ENCODE measurements around the gene PAX4. TPM values are rescaled to one million over a fixed set of nuclear protein-coding genes. Genes with fewer than 3 reads are reported as not detected.

The PAX4 gene
- total RNA-seq, 4 donors from 2014 or later: 0.41 to 5.0 TPM; not detected in 2

DNA sequence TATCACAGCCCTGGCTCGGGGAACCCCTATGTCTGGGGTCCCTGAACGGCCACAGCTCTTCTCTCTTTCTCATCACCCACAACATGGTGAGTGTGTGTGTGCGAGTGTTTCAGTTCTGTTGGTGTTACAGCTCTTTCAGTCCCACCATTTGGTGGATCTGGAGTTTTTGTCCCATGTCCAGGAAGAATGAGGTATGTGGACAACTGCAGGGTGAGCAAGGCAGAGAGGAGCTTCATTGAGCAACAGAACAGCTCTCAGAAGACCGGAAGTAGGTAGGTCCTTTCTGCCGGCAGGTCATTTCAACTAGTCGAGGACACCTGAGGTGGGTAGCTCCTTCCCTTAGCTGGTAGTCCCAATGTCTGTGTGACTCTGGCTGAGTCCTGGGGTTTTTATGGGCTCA lies 9.5 kb downstream of the PAX4 start:
- Histone ChIP-seq H3K4me3 (no peak overlapping the region), H3K4me1 (no peaks in the 10 kb centered on the region), H3K9me3 (no peaks in the 10 kb centered on the region), H3K36me3 (no peaks in the 10 kb centered on the region), H3K27ac (no peak overlapping the region), H3K27me3 (no peaks in the 10 kb centered on the region)
- TF ChIP-seq, protein P1, sequence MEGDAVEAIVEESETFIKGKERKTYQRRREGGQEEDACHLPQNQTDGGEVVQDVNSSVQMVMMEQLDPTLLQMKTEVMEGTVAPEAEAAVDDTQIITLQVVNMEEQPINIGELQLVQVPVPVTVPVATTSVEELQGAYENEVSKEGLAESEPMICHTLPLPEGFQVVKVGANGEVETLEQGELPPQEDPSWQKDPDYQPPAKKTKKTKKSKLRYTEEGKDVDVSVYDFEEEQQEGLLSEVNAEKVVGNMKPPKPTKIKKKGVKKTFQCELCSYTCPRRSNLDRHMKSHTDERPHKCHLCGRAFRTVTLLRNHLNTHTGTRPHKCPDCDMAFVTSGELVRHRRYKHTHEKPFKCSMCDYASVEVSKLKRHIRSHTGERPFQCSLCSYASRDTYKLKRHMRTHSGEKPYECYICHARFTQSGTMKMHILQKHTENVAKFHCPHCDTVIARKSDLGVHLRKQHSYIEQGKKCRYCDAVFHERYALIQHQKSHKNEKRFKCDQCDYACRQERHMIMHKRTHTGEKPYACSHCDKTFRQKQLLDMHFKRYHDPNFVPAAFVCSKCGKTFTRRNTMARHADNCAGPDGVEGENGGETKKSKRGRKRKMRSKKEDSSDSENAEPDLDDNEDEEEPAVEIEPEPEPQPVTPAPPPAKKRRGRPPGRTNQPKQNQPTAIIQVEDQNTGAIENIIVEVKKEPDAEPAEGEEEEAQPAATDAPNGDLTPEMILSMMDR (IDR thresholded peaks at IDR 0.05): no peak
- TF ChIP-seq POLR2A (IDR thresholded peaks at IDR 0.05) (no peak), POLR2AphosphoS5 (IDR thresholded peaks at IDR 0.05) (no peak), EP300 (IDR thresholded peaks at IDR 0.05; ENCODE audit: low read depth) (no peak)
- WGBS, 2 donors (ENCODE audit: low coverage in 1 of 2): 87% methylated on average over 6 of the region's 6 CpGs; no CpG with 5 or more reads in 1 of the 2 donors
- in situ Hi-C loops (cut with MboI; ENCODE audit: low pct_ligation_motif_present in 1 of 4, low pct_unique_long_range_greater_than_20kb in 1 of 4, low sequenced_read_pairs in 3 of 4): no loop called here
- no peak for DNase-seq
- intact Hi-C loops (cut with DNase I; ENCODE audit: low total_unique reads): no loop called here

DNA sequence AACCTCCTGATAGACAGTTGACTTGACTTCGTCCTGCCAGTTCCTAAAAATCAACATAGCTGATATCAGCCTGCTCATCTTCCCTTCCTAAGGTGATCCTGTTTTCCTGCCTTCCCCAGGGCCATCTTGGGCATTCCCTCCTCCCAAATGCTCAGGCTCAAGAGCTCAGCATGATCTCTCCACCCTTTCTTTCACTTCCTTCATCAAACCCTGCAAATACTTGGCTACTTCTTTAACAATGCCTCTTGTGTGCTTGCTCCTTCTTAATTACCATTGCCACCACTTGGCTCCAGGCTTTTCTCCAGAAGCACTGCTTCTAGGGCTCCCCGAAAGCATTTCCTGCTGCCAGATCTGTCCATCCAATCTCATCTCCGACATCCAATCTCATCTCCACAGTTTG lies 17.1 kb downstream of the PAX4 start:
- H3K27ac ChIP-seq: no peak overlapping the region
- H3K36me3 ChIP-seq: no peaks in the 10 kb centered on the region
- H3K4me1 ChIP-seq: no peaks in the 10 kb centered on the region
- H3K4me3 ChIP-seq: no peak overlapping the region
- WGBS, 2 donors (ENCODE audit: low coverage in 1 of 2): 74 to 88% methylated on average over 3 of the region's 3 CpGs
- TF ChIP-seq EP300 (IDR thresholded peaks at IDR 0.05; ENCODE audit: low read depth) (no peak), POLR2A (IDR thresholded peaks at IDR 0.05) (no peak), POLR2AphosphoS5 (IDR thresholded peaks at IDR 0.05) (no peak)
- TF ChIP-seq, protein P1 (IDR thresholded peaks at IDR 0.05): no peak
- DNase-seq: no peak
- in situ Hi-C loops (cut with MboI; ENCODE audit: low pct_ligation_motif_present in 1 of 4, low pct_unique_long_range_greater_than_20kb in 1 of 4, low sequenced_read_pairs in 3 of 4) (no loop called here), intact Hi-C loops (cut with DNase I; ENCODE audit: low total_unique reads) (no loop called here)
- H3K27me3 ChIP-seq: no peaks in the 10 kb centered on the region
- H3K9me3 ChIP-seq: no peaks in the 10 kb centered on the region

DNA sequence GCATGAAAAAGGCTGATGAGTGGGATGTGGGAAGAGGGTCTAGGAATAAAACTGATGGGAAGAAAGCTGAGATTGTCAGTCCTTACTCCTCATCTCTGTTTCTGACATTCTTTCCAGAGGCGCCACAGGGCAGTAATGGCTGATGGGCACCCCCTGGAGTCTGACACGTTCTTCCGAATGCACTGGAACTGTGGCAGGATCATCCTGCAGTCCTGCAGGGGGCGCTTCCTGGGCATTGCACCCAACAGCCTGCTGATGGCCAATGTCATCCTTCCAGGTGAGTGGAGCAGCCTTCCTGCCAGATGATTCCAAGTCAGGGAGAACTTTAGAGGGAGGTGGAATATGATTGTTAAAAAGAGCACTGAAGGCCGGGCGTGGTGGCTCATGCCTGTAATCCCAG lies 19.6 kb downstream of the PAX4 start:
- no peaks in the 10 kb centered on the region for H3K9me3 ChIP-seq
- intact Hi-C loops (cut with DNase I; ENCODE audit: low total_unique reads): loop anchor here (10.0 kb wide), 1 partner anchor 46 kb away; no protein-coding TSS in a partner anchor
- H3K36me3 ChIP-seq: no peaks in the 10 kb centered on the region
- no peaks in the 10 kb centered on the region for H3K27me3 ChIP-seq
- TF ChIP-seq EP300 (IDR thresholded peaks at IDR 0.05; ENCODE audit: low read depth) (no peak), POLR2AphosphoS5 (IDR thresholded peaks at IDR 0.05) (no peak)
- TF ChIP-seq, protein P1 (IDR thresholded peaks at IDR 0.05): peak in 1 of 5 experiments; percentile 14
- H3K4me3 ChIP-seq: no peak overlapping the region
- no peak for DNase-seq
- in situ Hi-C loops (cut with MboI; ENCODE audit: low pct_ligation_motif_present in 1 of 4, low pct_unique_long_range_greater_than_20kb in 1 of 4, low sequenced_read_pairs in 3 of 4): loop anchor here in 1 of 4 donors (10.0 kb wide), 1 partner anchor 46 kb away; no protein-coding TSS in a partner anchor
- H3K27ac ChIP-seq: no peak overlapping the region
- WGBS, 2 donors (ENCODE audit: low coverage in 1 of 2): 82% methylated on average over 6 of the region's 6 CpGs; no CpG with 5 or more reads in 1 of the 2 donors
- H3K4me1 ChIP-seq: no peaks in the 10 kb centered on the region

DNA sequence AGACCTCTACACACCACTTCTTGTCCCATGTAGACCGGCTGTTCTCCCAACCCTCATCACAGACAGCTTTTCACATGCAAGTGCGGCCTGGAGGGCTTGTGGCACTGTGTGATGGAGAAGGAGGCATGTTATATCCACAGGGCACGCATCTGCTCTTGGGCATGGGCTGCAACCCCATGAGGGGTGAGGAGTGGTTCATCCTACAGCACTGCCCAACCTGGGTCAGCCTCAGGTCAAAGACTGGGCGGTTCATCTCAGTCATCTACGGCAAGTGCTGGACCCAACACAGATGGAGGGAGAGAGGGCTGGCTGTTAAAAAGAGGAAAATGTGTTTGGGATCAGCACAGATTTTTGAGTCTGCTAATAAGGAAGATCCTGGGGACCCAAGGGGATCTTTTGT lies 22.2 kb downstream of the PAX4 start:
- H3K27ac ChIP-seq: no peak overlapping the region
- TF ChIP-seq POLR2AphosphoS5 (IDR thresholded peaks at IDR 0.05) (no peak), EP300 (IDR thresholded peaks at IDR 0.05; ENCODE audit: low read depth) (no peak), POLR2A (IDR thresholded peaks at IDR 0.05) (no peak)
- TF ChIP-seq, protein P1 (IDR thresholded peaks at IDR 0.05): no peak
- in situ Hi-C loops (cut with MboI; ENCODE audit: low pct_ligation_motif_present in 1 of 4, low pct_unique_long_range_greater_than_20kb in 1 of 4, low sequenced_read_pairs in 3 of 4): loop anchor here in 1 of 4 donors (10.0 kb wide), 1 partner anchor 49 kb away; no protein-coding TSS in a partner anchor
- H3K27me3 ChIP-seq: no peaks in the 10 kb centered on the region
- intact Hi-C loops (cut with DNase I; ENCODE audit: low total_unique reads): loop anchor here (10.0 kb wide), 1 partner anchor 49 kb away; no protein-coding TSS in a partner anchor
- H3K4me3 ChIP-seq: no peak overlapping the region
- WGBS, 2 donors (ENCODE audit: low coverage in 1 of 2): 96% methylated on average over 5 of the region's 5 CpGs; no CpG with 5 or more reads in 1 of the 2 donors
- H3K36me3 ChIP-seq: peaks cover 0 to 11% (median 3%) of the 10 kb centered on the region in 4 donors
- H3K9me3 ChIP-seq: no peaks in the 10 kb centered on the region
- H3K4me1 ChIP-seq: no peaks in the 10 kb centered on the region
- DNase-seq: no peak
